Mesodermal cell (in vitro differentiated cells): ENCODE data around the gene BRAF.
"Not testable (repeated sequence)": the region's sequence is repeated elsewhere in the genome, so short reads cannot be mapped to it uniquely, and the experiment has no call there.

Source experiments
- H3K27ac ChIP-seq: 2 replicates; pipeline ENCODE4 v1.7.0; 2013; ENCODE audit warnings: mild to moderate bottlenecking, low read depth, low read length, moderate library complexity; ENCODE audit not compliant: severe bottlenecking
- H3K36me3 ChIP-seq: 2 replicates; pipeline ENCODE4 v1.7.1; 2013; ENCODE audit warnings: mild to moderate bottlenecking, low read length, moderate library complexity; ENCODE audit not compliant: control insufficient read depth, insufficient read depth
- H3K4me1 ChIP-seq: one replicate; pipeline ENCODE4 v1.7.1; 2013; ENCODE audit warnings: mild to moderate bottlenecking, low read length; ENCODE audit not compliant: insufficient read depth, control insufficient read depth, poor library complexity, severe bottlenecking
- H3K4me3 ChIP-seq: 2 replicates; pipeline ENCODE4 v1.7.0; 2013; ENCODE audit warnings: low read length, control low read depth, mild to moderate bottlenecking; ENCODE audit not compliant: insufficient read depth, poor library complexity, severe bottlenecking; ENCODE audit errors: extremely low read depth
- H3K9me3 ChIP-seq: 2 replicates; pipeline ENCODE4 v1.7.1; 2013; ENCODE audit warnings: mild to moderate bottlenecking, low read length, moderate library complexity; ENCODE audit not compliant: control insufficient read depth
- WGBS, 2 experiments: methylation state at CpG; one replicate each; pipeline ENCODE4 v1.1.5; 2013; ENCODE audit warnings: missing lambda C conversion rate in 2 of 2; ENCODE audit not compliant: insufficient coverage in 2 of 2; 5-methylcytosine and 5-hydroxymethylcytosine counted together

The BRAF gene

GRCh38 chr7:140681766-140682165 lies 243.0 kb downstream of the BRAF start:
- Histone ChIP-seq H3K27ac (no peak overlapping the region), H3K36me3 (peaks cover 5% of the 10 kb centered on the region), H3K9me3 (no peaks in the 10 kb centered on the region), H3K4me1 (peaks cover 6% of the 10 kb centered on the region), H3K4me3 (no peak overlapping the region)
- 90 to 93% methylated on average over 3 of the region's 3 CpGs for WGBS, 2 experiments

DNA sequence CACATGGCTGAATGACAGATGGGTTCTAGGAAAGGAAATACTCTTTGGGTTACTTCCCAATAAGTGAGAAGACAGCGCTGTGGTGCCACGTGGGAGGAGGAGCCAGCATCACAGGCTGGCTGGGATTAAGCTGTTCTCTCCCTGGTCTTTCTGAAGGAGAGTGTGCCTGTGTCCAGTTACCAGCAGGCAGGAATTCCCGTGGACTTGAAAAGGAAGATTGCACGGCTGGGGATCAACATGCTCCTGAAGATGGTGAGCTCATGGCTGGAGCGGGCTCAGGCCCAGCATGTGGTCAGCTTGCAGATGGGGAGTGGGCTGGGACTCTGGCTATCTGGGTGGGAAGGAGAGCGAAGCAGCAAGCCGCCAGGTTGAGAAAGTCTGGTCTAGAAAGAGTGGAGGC lies 243.8 kb downstream of the BRAF start:
- WGBS, 2 experiments = 89 to 97% methylated on average over 7 of the region's 7 CpGs
- Histone ChIP-seq H3K9me3 (no peaks in the 10 kb centered on the region), H3K4me1 (peaks cover 6% of the 10 kb centered on the region), H3K4me3 (no peak overlapping the region), H3K27ac (no peak overlapping the region), H3K36me3 (peaks cover 5% of the 10 kb centered on the region)

DNA sequence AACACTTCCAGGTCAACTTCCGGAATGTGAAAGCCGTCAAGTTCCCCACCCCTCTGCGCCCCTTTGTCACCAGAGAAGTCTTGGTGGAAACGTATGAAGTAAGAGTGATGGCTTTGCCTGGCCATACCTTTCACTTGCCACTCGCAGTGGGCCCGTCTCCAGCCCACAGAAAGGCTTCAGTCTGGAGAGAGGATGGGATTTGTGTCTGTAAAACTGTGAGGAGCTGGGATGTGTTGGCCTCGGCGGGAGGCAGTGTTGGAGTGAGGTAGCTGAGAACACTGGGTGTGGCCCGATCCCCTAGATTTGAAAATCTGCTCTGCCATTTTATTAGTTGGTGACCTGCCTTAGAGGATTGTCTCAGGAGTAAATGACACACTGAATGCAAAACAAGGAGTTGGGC lies 245.5 kb downstream of the BRAF start:
- Histone ChIP-seq H3K4me1 (peaks cover 6% of the 10 kb centered on the region), H3K36me3 (peaks cover 5% of the 10 kb centered on the region), H3K4me3 (no peak overlapping the region), H3K9me3 (no peaks in the 10 kb centered on the region), H3K27ac (no peak overlapping the region)
- WGBS, 2 experiments = 95 to 100% methylated on average over 3 to 8 of the region's 9 CpGs

GRCh38 chr7:140678816-140679130 lies 246.0 kb downstream of the BRAF start:
- Histone ChIP-seq H3K9me3 (no peaks in the 10 kb centered on the region), H3K4me1 (peaks cover 6% of the 10 kb centered on the region), H3K4me3 (no peak overlapping the region), H3K27ac (no peak overlapping the region), H3K36me3 (peaks cover 5% of the 10 kb centered on the region)
- 87 to 92% methylated on average over 4 to 6 of the region's 7 CpGs for WGBS, 2 experiments

DNA sequence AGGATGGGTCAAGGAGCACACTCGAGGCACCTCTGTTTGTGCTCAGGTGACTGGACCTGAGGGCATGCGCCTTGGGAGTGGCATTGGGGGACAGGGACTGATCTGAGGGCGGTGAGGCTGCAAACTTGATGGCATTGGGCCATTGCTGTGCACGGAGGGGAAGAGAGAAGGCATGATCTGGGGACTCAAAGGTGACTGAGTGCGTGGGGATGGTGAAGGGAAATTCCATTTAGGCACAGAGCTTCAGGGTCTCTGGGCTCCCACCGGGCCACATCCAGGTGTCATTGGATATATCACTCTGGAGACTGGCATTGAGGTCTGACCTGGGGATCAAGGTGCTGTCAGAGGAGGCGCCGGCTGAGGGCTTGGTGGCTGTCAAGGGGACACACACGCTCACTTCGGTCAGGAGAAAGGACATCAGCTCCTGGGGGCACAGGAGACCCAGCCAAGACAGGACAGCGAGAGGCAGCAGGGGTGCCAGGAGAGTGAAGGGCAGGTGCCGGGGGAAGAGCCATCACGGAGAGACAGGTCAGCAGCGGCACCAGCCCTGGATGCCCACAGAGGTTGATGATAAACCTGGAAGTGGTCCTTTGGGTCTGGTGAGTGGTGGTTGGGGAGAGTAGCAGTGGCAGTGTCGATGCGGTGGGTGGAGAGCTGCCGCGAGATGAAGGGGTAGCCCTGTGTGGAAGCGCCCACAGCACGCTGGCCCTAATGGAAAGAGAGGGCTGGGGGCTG lies 246.5 kb downstream of the BRAF start:
- H3K9me3 ChIP-seq = no peaks in the 10 kb centered on the region

GRCh38 chr7:140677496-140677895 lies 247.2 kb downstream of the BRAF start:
- WGBS, 2 experiments = 85 to 87% methylated on average over 2 to 3 of the region's 3 CpGs
- no peak overlapping the region for H3K4me3 ChIP-seq
- H3K9me3 ChIP-seq = no peaks in the 10 kb centered on the region
- peaks cover 5% of the 10 kb centered on the region for H3K36me3 ChIP-seq
- no peak overlapping the region for H3K27ac ChIP-seq
- H3K4me1 ChIP-seq = no peaks in the 10 kb centered on the region

More for the DNA sequence above, 246.5 kb downstream of the BRAF start:
- H3K27ac ChIP-seq = no peak overlapping the region
- WGBS, 2 experiments = 91 to 93% methylated on average over 20 of the region's 20 CpGs
- peaks cover 5% of the 10 kb centered on the region for H3K36me3 ChIP-seq
- peaks cover 2% of the 10 kb centered on the region for H3K4me1 ChIP-seq
- H3K4me3 ChIP-seq = no peak overlapping the region

DNA sequence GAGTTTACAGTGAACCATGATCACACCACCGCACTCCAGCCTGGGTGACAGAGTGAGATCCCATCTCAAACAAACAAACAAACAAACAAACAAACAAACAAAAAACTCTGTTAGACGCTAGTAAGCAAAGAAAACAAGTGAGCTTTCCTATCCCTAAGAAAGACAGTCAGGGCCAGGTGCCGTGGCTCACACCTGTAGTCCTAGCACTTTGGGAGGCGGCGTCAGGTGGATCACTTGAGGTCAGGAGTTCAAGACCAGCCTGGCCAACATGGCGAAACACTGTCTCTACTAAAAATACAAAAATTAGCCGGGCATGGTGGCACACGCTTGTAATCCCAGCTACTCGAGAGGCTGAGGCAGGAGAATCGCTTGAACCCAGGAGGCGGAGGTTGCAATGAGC lies 247.8 kb downstream of the BRAF start:
- 91 to 96% methylated on average over 5 to 10 of the region's 11 CpGs for WGBS, 2 experiments
- not testable (repeated sequence) for H3K27ac ChIP-seq, H3K36me3 ChIP-seq, H3K4me1 ChIP-seq, H3K4me3 ChIP-seq, H3K9me3 ChIP-seq

DNA sequence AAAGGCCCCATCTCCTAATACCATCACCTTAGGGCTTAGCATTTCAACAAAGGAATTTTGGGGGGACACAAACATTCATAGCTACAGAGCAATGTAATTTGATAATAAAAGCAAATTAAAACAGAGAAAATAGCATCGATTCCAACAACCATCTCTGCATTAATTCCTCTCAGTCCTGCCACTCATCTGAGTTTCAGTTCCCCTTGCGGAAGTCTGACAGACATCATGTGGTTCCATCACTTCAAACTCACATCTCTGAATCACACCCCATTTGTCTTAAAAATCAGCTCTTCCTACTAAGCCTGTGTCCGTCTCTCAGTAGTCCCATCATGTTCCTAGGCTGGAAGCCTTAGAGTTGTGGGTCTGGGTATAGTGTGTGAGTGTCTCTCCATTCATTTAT lies 248.4 kb downstream of the BRAF start:
- Histone ChIP-seq H3K36me3 (peaks cover 5% of the 10 kb centered on the region), H3K27ac (no peak overlapping the region), H3K4me3 (no peak overlapping the region), H3K9me3 (no peaks in the 10 kb centered on the region), H3K4me1 (no peaks in the 10 kb centered on the region)
- 93 to 100% methylated on average over 2 of the region's 3 CpGs for WGBS, 2 experiments

GRCh38 chr7:140675726-140676125 lies 249.0 kb downstream of the BRAF start:
- Histone ChIP-seq H3K9me3 (no peaks in the 10 kb centered on the region), H3K4me3 (no peak overlapping the region), H3K4me1 (no peaks in the 10 kb centered on the region), H3K36me3 (peaks cover 2% of the 10 kb centered on the region), H3K27ac (no peak overlapping the region)
- 79 to 100% methylated on average over 1 to 2 of the region's 4 CpGs for WGBS, 2 experiments

GRCh38 chr7:140674899-140675701 lies 249.6 kb downstream of the BRAF start:
- Histone ChIP-seq H3K36me3 (no peaks in the 10 kb centered on the region), H3K9me3 (no peaks in the 10 kb centered on the region), H3K4me3 (no peak overlapping the region), H3K4me1 (no peaks in the 10 kb centered on the region), H3K27ac (no peak overlapping the region)
- WGBS, 2 experiments = 66 to 83% methylated on average over 4 to 5 of the region's 8 CpGs

- WGBS, 2 experiments = 94 to 97% methylated on average over 5 of the region's 5 CpGs
- Histone ChIP-seq H3K36me3 (no peaks in the 10 kb centered on the region), H3K4me3 (no peak overlapping the region), H3K9me3 (no peaks in the 10 kb centered on the region), H3K4me1 (no peaks in the 10 kb centered on the region), H3K27ac (no peak overlapping the region)
These were observed 250.4 kb downstream of the BRAF start for GRCh38 chr7:140674356-140674800.
